Measurements from ENCODE around the gene IFNA10.
"Not testable (repeated sequence)": the region's sequence is repeated elsewhere in the genome, so short reads cannot be mapped to it uniquely, and the experiment has no call there.

IFNA10 gene

GRCh38 chr9:21207043-21207442 is at the start of gene IFNA10:
Gene IFNA10 (minus strand): TSS chr9:21207143. CDS start chr9:21207097, 46 bp downstream.
- not testable (repeated sequence) for DNase-seq

- no peak for DNase-seq
These were observed 48.7 kb upstream of the IFNA10 start for GRCh38 chr9:21255538-21256212.

GRCh38 chr9:21252721-21253547 is 46.0 kb upstream of the IFNA10 start:
- DNase-seq = peak; percentile 12

GRCh38 chr9:21251638-21252037 is 44.7 kb upstream of the IFNA10 start:
- no peak for DNase-seq

GRCh38 chr9:21251190-21251589 is 44.2 kb upstream of the IFNA10 start:
- DNase-seq = no peak

- no peak for DNase-seq
These were observed 37.9 kb upstream of the IFNA10 start for GRCh38 chr9:21244836-21245235.

- DNase-seq = no peak
These were observed 33.0 kb upstream of the IFNA10 start, which contains the start of gene IFNA14 for GRCh38 chr9:21239911-21240310. Gene IFNA14 (minus strand): TSS chr9:21240005. CDS start chr9:21239935, 70 bp downstream.

- DNase-seq = not testable (repeated sequence)
These were observed 29.4 kb upstream of the IFNA10 start for GRCh38 chr9:21236360-21236714.

- DNase-seq = peak; percentile 35
These were observed 28.8 kb upstream of the IFNA10 start for GRCh38 chr9:21235468-21236359.

- DNase-seq = no peak
These were observed 27.3 kb upstream of the IFNA10 start for GRCh38 chr9:21234153-21234687.

- DNase-seq = no peak
These were observed 26.3 kb upstream of the IFNA10 start for GRCh38 chr9:21233258-21233657.

- no peak for DNase-seq
These were observed 21.2 kb upstream of the IFNA10 start, which contains the start of gene IFNA17 for GRCh38 chr9:21228122-21228521. Gene IFNA17 (minus strand): TSS chr9:21228222. CDS start chr9:21228173, 49 bp downstream.

- DNase-seq = not testable (repeated sequence)
These were observed 10.3 kb upstream of the IFNA10 start, which contains the start of gene IFNA16 for GRCh38 chr9:21217211-21217610. Gene IFNA16 (minus strand): TSS chr9:21217311. CDS start chr9:21217305, 6 bp downstream.

- not testable (repeated sequence) for DNase-seq
These were observed 6.7 kb upstream of the IFNA10 start for GRCh38 chr9:21213411-21214326.

- DNase-seq = not testable (repeated sequence)
These were observed 5.2 kb upstream of the IFNA10 start for GRCh38 chr9:21212160-21212559.

- DNase-seq = not testable (repeated sequence)
These were observed 3.8 kb upstream of the IFNA10 start for GRCh38 chr9:21210782-21211181.

- DNase-seq = no peak
These were observed 3.4 kb upstream of the IFNA10 start for GRCh38 chr9:21210311-21210710.

GRCh38 chr9:21205204-21205603 is 1.7 kb downstream of the IFNA10 start:
- no peak for DNase-seq

- DNase-seq = not testable (repeated sequence)
These were observed 4.8 kb downstream of the IFNA10 start, which contains the start of gene IFNA7 for GRCh38 chr9:21202105-21202504. Gene IFNA7 (minus strand): TSS chr9:21202205. CDS start chr9:21202165, 40 bp downstream.

- DNase-seq = peak; percentile 22
These were observed 11.8 kb downstream of the IFNA10 start for GRCh38 chr9:21194867-21195776.
